Neural cell (in vitro differentiated cells): Measurements from ENCODE around the gene DNM3.

ENCODE experiments used
- CTCF ChIP-seq: fragments of 450-650 bp; IDR thresholded peaks from 2 replicates; pipeline ENCODE4 v1.5.1; 2014; ENCODE audit warnings: antibody characterized with exemption, mild to moderate bottlenecking, moderate library complexity; ENCODE audit not compliant: poor library complexity, severe bottlenecking
- EZH2 ChIP-seq: fragments of 200-600, 300-800 bp; shearing (Covaris generic), sonication (generic); IDR thresholded peaks from 2 replicates; pipeline ENCODE4 v1.6.1; 2014; ENCODE audit warnings: antibody characterized with exemption, low read length, borderline replicate concordance, mild to moderate bottlenecking; ENCODE audit not compliant: insufficient read depth, poor library complexity, severe bottlenecking
- POLR2AphosphoS5 ChIP-seq: IDR thresholded peaks from 2 replicates; pipeline ENCODE4 v1.6.1; 2012
- RAD21 ChIP-seq: fragments of 450-650 bp; conservative IDR thresholded peaks from 2 replicates; pipeline ENCODE4 v1.6.1; 2014; ENCODE audit warnings: antibody characterized with exemption, mild to moderate bottlenecking, moderate library complexity
- REST ChIP-seq: IDR thresholded peaks from 2 replicates; pipeline ENCODE4 v1.6.1; 2012; ENCODE audit warnings: borderline replicate concordance
- SMC3 ChIP-seq: fragments of 450-650 bp; conservative IDR thresholded peaks from 2 replicates; pipeline ENCODE4 v1.6.1; 2014; ENCODE audit warnings: antibody characterized with exemption, mild to moderate bottlenecking, moderate library complexity; ENCODE audit not compliant: poor library complexity
- TAF1 ChIP-seq: IDR thresholded peaks from 2 replicates; pipeline ENCODE4 v1.6.1; 2012; ENCODE audit warnings: low read depth

- TF ChIP-seq CTCF, result no peak
- TF ChIP-seq EZH2, result no peak
- no peak for TF ChIP-seq RAD21
- TF ChIP-seq POLR2AphosphoS5, result no peak
- no peak for TF ChIP-seq TAF1
- no peak for TF ChIP-seq SMC3
- TF ChIP-seq REST, result no peak
Measured at GRCh38 chr1:172390683-172391551, 549.6 kb downstream of the DNM3 start.
